HuH-7.5 (cell line): ENCODE measurements around the gene PTPRD.

ENCODE experiments used
- DNase-seq: peaks from one replicate; pipeline ENCODE4 v3.0.0; 2011; ENCODE audit warnings: low spot score

The PTPRD gene

DNA sequence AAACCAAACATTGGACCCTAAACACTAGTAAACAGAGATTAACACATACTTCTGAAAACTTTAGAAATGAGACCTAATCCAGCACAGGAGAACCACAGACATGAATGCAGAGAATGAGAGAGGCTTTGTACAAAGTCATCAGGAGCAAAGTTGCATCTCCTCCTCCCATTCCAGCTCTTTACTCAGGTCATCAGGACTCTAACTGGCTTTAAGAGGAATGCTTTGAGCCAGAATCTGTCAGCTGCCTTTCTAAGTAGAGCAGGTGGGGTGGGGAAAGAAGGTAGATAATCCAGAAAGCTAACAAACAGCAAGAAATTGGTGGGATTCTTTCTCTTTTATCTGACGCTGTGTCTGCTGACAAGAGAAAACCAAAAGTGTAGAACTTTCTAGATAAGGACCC, 2230.5 kb downstream of the PTPRD start:
- DNase-seq, result no peak

DNA sequence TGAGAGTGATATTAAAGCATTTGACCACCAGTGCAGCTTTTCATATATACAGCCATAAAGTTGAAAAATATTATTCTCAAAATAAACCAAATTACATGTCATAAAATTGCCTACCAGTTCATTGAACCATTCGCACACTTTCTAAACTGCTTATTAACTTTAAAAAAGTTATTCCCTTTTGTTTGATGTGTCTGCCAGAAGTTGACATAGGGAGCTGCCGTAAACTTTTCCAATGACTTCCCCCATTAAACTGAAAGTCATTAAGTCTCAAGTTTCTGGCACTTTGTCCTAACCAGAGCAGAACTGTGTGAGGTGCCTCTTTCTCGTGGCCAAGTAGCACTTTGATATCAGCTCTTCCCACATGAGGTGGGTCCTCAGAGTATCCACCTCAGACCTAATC, 2231.2 kb downstream of the PTPRD start:
- no peak for DNase-seq

DNA sequence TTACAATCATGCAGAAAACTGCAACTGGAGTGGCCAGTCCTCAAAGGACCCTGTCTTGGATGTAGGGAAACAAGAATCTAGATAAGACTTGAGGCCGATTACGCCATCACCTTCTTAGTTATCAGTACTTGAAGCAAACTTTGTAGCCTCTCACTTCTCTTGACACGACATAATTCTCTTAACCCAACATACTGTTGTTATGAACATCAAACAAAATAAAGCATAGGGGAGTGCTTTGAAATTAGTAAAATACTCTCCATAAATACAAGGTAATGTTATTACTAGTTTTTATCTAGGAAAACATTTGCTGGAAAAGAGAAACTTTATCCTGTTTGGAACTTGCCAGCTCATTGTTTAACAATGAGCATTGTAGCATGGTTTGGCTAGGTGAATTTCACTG, 2238.3 kb downstream of the PTPRD start:
- no peak for DNase-seq

DNA sequence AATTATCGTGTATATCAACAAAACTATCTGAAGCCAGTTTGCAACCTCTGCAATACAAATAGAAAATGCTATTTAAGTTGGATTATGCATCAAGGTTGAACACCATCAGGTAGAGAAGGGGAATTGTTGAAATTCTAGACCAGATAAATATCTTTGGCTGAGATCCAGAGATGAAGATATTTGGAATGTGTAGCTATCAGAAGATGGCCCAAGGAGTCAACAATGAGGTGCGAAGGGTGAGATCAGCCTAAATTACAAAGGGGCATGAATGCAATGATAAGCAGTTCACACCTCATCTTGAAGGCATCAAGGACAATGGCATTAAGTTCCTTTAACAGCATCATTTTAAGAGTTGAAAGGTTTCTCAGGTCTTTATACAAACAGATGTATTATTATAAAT, 2241.1 kb downstream of the PTPRD start:
- DNase-seq, result no peak

DNA sequence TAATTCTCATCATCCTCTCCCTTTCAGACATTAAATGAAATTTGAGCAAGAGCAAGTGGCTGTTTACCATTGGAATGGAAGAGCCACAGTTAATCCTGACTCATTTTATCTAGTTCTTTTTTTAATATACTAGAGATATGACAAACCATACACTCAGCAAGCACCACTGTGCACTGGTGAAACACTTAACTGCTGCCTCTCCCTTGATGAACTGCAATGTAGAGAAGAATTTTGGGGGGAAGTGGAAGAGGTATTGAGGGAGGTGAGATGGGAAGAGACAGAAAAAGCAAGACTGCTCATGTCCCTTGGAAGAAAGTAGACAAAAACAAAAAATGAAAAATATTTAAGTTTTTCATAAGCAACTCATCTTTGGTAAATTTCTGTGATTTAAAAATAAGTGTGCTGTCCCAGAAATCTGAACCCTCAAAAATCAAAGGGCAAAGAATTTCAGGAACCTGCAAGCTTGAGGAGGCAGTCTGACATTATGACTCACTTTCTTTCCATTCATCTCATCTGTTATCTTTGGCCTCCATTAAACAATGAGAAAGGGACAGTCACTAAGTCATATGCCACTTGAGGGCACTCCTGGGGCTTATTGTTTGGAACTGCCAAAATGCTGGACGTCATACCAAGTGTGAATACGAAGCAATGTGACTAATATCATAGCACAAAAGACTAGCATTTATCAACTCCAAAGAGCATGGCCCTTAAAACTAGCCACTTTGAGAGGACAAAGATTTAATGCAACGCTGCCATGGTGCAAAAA, 2246.5 kb downstream of the PTPRD start:
- no peak for DNase-seq

DNA sequence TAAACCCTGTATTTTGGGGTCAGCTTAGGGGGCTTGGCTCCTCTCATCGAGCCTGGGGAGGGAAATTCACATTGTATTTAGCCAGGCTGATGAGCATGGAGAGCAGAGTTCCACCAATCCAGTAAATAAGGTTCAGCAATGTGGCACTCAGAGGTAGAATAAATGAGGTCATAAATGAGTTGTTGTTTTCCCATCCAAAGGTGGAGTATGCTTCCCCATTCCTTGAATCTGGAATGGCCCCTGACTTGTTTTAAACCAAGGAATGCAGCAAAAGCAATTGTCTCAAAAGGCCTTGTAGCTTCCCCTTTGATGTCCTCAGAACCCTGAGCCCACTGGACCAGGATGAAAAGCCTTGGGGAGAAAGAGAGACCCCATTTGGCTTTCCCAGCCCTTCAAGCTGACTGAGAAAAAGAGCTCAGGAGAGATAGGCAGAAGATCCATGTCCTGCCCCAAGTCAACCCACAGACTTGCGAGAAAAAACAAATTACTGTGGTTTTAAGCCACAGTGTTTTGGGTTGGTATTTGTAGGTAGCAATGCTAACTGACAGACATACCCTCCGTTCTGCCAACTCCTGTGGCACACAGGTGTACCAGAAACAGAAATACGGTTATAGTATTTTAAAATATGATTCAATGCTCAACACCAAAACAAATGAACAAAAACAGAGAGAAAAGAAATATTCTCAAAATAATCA, 2247.2 kb downstream of the PTPRD start:
- DNase-seq, result no peak

DNA sequence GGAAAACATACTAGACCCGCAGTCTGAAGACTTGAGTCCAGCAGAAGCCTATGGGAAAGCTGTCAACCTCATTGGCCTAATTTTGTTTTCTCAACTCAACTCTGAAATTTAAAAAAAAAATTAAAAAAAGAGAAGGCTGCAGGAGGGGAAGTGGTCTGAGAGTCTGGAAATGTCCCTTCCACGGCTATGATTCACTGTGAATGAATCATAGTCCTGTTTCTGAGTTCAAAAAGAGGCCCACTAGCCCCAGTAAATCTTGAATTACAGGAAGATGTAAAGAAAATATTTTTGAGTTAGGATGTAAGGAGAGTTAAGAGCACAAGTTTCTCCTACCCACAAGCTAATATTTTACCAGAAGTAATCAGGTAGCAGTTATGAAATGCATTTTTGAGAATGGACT, 2247.8 kb downstream of the PTPRD start:
- DNase-seq, result no peak

DNA sequence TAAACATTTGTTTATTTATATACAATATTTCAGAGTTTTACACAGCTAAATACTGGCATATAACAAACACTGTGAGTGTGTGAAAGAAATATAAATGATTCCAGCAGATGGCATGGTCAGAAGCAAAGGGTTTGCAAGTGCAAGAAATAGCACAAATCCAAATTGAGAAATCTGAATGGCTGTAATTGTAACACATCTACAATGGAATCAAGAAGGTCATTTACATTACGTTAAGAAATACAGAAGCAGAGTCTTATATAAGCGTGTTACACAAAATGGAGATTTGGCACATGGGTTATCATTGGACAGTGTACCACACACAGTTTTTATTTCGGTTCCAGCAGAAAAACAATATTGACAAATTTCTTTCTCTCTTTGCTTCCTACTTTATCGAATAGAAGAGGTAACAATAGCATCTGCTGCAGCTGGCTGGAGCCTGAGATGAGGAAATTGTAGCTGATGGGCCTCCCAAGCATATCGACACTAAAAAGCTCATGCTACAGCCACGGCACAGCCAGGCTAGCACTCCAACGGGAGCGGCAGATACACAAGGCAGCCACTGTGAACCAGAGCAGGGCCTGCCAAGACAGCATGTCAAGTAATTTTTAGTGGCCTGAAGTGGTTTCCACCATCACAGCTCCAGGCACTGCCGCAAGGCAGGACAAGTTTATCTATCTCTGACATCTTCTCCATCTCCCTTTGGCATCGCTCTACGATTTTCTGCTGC, 2248.6 kb downstream of the PTPRD start:
- no peak for DNase-seq

DNA sequence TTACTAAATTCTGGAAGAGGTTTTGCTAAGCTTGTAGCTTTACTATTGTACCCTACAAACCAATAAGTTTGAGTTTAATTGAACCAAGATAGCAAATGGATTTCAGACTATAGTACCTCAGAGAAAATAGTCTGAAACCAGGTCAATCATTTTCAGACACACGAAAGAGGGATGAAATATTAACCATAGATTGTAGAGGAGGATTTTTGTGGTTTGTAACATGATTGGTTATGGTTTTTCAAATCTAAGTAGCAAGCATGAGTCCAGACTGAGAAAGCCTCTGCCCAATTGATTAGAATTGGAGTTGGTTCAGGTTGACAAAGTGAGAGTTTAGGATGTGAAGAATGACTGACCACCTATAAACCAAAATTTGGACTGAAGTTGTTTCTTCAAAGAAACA, 2250.6 kb downstream of the PTPRD start:
- DNase-seq, result no peak

DNA sequence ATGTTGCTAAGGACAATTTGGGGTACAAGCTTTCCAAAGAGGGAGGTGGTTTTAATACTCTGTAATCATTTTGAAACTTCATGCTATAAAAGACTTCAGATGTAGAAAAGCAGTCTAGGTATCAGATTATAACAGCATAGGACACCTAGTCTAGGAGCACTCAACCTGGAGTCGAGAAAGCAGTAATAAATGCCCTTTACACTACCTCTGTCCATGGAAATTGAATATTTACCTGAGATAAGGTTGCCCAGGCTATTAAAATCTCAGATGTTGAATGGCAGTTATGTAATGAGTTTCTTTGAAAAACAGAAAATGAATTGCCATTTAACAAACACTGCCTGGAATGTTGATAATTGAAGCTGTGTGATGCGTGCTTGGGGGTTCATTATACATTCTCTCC, 2251.4 kb downstream of the PTPRD start:
- DNase-seq, result no peak

DNA sequence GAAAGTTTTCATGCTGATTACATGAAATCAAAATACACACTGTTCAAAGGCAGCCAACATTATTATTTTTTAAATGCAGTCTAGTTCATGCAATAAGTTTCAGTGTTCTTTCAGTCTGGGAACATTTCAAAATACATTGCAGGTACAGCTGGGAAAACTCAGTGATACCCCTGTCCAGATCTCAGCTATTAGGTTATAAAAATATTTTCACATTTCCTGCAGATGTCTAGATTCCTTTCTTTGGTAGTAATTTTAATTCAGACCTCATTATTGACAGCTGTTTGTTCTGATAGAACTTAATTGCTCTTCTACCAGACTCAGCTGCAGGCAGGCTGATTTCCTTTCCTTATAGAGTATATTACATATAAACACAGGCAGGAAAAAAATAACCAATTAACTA, 2256.4 kb downstream of the PTPRD start:
- DNase-seq, result no peak

DNA sequence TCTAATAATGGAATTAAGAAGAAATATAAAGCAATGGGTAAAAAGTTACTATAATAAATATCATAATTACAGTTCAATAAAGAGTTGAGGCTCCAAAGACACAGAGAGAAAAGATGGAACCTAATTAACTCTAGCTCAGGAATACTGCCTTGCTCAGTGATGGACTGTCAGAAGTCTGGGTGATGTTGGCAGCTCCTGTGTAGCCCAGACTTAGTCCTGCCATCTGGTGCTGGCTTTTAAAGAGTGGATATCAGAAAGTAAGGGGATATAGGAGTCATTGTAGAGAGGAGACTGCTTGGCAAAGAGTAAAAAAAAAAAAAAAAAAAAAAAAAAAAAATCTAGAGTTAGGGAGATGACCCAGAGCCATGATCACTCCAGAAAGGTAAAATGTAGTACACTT, 2261.4 kb downstream of the PTPRD start:
- DNase-seq, result no peak

DNA sequence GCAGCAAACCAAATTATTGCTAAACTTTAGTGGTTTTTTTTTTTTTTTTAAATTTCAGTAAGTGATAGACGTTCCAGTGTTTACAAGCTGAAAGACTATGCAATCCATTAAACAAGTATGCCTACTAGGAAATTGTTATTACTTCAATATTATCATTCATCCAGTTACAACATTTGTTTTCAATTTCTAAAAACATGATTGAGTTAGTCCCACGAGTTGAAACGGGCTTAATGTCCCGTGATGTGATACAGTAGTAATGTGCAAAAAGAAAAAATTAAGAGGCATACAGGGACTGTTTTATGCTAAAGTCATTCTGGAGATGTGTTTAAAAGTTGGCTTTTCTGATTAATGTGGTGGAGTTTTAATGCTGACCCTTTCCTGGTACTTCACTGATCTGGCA, 2262.9 kb downstream of the PTPRD start:
- no peak for DNase-seq

DNA sequence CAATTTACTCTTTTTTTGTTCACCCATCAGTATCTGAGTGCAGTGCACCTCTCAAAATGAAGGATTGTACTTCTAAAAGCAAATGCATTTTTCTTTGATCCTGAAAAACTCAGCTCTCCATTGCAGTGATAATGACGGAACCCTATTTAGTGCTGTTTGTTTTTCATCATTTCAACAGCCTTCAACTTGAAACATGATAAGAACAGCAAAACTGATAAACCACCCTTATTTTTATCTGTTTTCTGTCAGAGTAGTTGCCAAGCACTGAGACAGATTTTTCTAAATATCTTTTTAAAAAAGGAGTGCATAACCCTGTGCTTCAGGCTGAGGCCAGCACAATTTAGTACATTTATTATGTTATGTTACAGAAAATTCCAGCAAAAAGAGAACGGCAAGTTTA, 2263.4 kb downstream of the PTPRD start:
- DNase-seq, result no peak

DNA sequence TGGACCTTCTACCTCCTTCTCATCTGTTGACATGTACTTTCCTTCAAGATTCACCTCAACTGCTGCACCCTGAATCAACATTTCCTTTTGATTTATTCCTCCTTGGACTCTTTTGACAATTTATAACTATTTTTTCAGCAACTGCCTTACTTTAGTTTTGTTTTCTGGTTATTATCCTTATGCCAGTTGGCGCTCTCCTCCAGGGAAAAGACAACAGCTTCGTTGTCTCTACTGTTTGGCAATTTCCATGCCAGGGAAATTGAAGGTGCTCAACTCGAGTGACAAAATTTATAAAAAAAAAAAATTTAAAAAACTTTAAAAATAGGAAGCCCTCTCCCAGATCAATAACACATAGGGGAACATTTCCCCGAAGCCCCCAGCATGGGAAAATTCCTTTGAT, 2264.0 kb downstream of the PTPRD start:
- no peak for DNase-seq

DNA sequence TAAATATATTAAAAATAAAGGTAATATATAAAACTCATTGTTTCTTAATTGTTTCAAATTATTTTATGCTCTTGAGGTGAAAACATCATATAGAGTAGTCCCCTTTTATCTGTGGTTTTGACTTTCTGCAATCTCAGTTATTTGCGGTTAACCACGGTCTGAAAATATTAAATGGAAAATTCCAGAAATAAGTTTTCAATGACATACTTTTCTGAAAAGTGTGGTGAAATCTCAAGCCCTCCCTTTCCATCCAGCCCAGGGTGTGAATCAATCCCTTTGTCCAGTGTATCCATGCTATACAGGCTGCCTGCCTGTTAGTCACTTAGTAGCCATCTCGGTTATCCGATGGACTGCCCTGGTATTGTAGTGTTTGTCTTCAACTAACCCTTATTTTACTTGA, 2266.5 kb downstream of the PTPRD start:
- DNase-seq, result no peak

DNA sequence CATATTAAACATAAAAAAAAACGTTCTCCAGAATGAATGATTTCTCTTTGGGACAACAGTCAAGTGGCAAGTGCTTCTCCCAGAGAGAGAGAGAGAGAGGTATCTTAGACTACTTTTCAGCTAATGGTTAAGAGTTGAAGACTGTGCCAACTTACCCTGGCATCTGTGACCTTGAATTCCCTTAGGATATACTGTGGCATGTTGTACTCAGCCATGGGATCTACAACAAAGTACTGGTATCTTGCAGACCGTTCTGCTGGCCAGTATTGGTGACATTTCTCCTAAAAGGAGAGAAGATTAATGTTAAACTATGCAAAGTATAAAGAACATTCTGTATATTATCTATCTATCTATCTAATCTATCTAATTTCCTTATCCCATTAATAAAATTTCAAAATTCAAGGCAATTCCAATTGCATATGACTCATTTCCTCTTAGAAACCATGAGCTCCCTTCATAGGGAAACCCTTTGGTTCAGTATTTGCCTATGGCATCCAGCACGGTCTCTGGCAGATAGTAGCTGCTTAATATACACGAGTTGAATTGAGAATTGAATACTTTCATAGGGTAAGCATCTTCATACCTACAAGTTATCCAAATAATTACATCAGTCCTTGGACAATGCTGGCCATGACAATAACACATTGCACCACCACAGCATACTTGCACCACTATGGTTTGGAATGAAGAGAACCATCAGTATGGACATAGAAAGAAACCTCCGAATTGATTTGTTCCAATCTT, 2273.9 kb downstream of the PTPRD start:
- no peak for DNase-seq

DNA sequence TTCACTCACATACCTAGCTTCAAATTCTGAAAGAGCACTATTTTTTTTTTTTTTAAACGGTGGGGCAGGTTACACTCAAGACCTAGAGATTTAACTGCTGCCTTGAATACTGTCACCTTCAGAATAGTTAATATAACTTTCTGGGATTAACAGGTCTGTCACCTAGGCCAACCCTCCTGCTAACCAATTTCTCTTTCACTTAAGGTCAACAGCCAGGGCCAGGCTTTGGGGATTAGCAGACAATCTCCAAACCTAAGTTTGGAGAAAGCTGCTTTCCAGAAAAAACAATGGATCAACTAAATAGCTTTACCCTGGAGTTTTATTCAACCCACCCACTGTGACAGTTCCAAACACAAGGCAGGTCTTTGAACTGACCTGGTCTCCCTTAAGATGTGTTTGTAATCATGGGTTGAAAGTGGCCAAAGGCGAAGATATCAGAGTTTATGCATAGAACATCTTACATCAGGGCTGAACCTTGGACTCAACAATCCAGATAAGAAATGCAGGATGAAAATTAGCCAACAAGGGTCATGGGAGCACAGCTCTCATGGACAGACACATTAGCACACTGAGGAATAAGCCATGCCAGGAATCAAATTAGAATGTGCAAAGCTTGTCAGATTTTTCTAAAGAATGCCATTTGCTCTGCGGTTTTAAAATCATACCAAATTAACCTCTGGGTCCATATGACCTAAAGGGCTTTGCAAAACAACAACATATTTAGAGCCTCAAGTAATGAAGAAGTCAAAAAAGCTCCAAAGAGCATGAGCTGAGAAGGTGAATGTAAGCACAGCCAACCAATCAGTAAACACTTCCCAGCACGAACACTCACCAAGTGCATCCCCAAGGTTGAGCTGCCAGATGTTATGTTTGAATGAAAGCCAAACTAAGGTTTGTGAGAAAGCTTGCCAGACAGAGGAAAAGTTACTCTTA, 2274.7 kb downstream of the PTPRD start:
- no peak for DNase-seq

DNA sequence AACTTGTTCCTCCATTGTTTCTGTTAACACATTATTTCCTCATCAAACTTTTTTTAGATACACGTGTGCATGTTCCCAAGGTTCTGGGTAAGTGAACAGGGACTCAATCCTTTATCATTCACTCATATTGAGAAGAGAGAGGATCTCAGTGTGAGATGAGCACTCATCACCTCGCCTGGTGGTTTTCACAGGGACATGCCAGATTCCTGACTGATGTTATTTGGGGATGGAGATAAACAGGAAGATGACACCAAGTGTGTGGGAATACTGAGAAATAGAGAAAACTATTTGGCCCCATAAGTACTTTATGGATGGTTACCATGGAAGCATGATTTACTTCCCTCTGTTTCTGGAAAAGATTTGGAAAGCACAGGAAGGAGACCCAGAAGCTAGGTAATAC, 2279.9 kb downstream of the PTPRD start:
- DNase-seq, result no peak

DNA sequence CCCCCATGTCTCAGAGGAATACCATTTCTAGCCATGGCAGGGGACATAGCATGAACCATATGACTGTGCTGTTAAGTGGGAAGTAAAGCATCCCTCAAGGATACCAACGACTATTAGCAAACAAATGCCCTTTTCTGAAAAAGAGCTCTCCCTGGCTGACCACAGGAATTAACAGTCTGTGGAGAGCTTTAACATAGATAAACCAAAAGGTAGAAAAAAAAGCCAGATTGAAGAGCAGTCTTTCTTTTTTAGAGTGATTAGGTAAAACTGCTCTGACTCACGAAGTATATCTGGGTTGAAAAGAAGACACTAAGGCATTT, 2280.5 kb downstream of the PTPRD start:
- DNase-seq, result no peak

DNA sequence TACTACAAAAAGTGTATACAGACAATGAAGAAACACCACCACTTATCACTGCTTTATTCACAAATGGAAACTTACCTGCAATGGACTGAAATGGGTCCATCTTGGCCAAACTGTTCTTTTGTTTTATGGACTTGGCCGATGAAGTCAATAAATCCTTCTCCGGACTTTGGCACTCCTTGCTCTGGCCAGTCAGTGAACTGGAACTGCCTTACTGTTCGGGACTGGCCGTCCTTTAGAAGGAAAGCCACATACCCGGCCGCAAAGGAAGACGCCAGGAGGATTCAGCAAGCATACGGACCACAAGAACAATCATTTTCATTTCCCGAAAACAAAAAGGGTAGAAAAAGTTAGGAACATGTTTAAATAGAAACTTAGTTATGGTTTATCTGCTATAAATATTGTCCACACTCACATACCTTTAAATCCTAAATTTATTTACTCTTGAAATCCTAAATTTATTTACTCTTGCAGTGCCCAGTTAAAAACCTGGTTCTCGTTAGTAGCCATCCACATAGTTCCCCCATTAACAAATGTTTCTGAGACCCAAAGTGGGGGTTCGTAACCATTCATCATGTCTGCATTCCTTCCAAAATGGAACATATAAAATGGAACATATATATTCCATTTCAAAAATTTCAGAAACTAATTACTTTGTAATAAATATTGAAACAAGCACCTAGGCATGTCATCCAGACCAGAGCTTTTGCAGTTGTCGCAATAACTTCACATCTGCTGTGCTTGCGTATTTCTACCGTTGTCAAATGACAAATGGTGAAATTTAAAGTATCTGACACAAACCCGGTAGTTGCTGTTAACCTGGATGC, 2281.1 kb downstream of the PTPRD start:
- DNase-seq, result no peak
